Activated T-cell treated with anti-CD3 and anti-CD28 coated beads, Interleukin-2, amount 50 U/mL, for 4 hours (primary cell): Measurements from ENCODE around the gene OR8B12. TPM values are rescaled to one million over a fixed set of nuclear protein-coding genes. Genes with fewer than 3 reads are reported as not detected.
"Not testable (repeated sequence)": the region's sequence is repeated elsewhere in the genome, so short reads cannot be mapped to it uniquely, and the experiment has no call there.

Experiments used
- ATAC-seq, 2 donors: fragments of 200-7000 bp; cut with Tn5 transposase; one replicate each; pipeline ENCODE4 v1.10.0; 2021
- DNase-seq: peaks from one replicate; pipeline ENCODE4 v3.0.0-alpha.2; 2020
- H3K27me3 Mint-ChIP-seq: one replicate; pipeline ENCODE4 v1.8.0; 2021; ENCODE audit warnings: low read depth, mixed read lengths
- H3K36me3 Mint-ChIP-seq: one replicate; pipeline ENCODE4 v1.8.0; 2022; ENCODE audit warnings: mixed read lengths; ENCODE audit not compliant: insufficient read depth
- H3K4me1 Mint-ChIP-seq: one replicate; pipeline ENCODE4 v1.8.0; 2021; ENCODE audit warnings: low read depth, mixed read lengths
- H3K4me3 Mint-ChIP-seq: one replicate; pipeline ENCODE4 v1.8.0; 2021; ENCODE audit warnings: mild to moderate bottlenecking, moderate library complexity, mixed read lengths
- H3K9me3 Mint-ChIP-seq: one replicate; pipeline ENCODE4 v1.8.0; 2021; ENCODE audit warnings: mixed read lengths
- total RNA-seq, 3 donors: library from RNA; stranded (reverse); gene quantifications; one replicate each; pipeline ENCODE4 v1.2.1, GENCODE V29; 2021

OR8B12 gene
- total RNA-seq, 3 donors from 2014 or later = not detected

GRCh38 chr11:124543145-124543544 is 309 bp downstream of the OR8B12 start:
- H3K4me3 Mint-ChIP-seq = no peak overlapping the region
- no peak for ATAC-seq
- H3K36me3 Mint-ChIP-seq = no peaks in the 10 kb centered on the region
- H3K4me1 Mint-ChIP-seq = no peaks in the 10 kb centered on the region
- H3K9me3 Mint-ChIP-seq = no peaks in the 10 kb centered on the region
- peaks cover 13% of the 10 kb centered on the region for H3K27me3 Mint-ChIP-seq
- no peak for DNase-seq

- Mint-ChIP-seq H3K9me3 (no peaks in the 10 kb centered on the region), H3K36me3 (no peaks in the 10 kb centered on the region), H3K4me1 (no peaks in the 10 kb centered on the region), H3K4me3 (no peak overlapping the region), H3K27me3 (peaks cover 17% of the 10 kb centered on the region)
- no peak for ATAC-seq
- DNase-seq = no peak
These were observed 2.2 kb downstream of the OR8B12 start for GRCh38 chr11:124541204-124541603.

- Mint-ChIP-seq H3K9me3 (no peaks in the 10 kb centered on the region), H3K4me1 (no peaks in the 10 kb centered on the region)
These were observed 5.4 kb downstream of the OR8B12 start for GRCh38 chr11:124538019-124538418.

GRCh38 chr11:124536520-124536919 is 6.9 kb downstream of the OR8B12 start:
- no peak for DNase-seq
- no peak for ATAC-seq
- H3K4me1 Mint-ChIP-seq = no peaks in the 10 kb centered on the region
- no peaks in the 10 kb centered on the region for H3K36me3 Mint-ChIP-seq
- no peak overlapping the region for H3K4me3 Mint-ChIP-seq
- H3K9me3 Mint-ChIP-seq = no peaks in the 10 kb centered on the region
- peaks cover 22% of the 10 kb centered on the region for H3K27me3 Mint-ChIP-seq

More at GRCh38 chr11:124538019-124538418, 5.4 kb downstream of the OR8B12 start:
- ATAC-seq (no peak), DNase-seq (no peak)
- H3K36me3 Mint-ChIP-seq = no peaks in the 10 kb centered on the region
- H3K4me3 Mint-ChIP-seq = no peak overlapping the region
- peaks cover 22% of the 10 kb centered on the region for H3K27me3 Mint-ChIP-seq

- no peak overlapping the region for H3K4me3 Mint-ChIP-seq
- no peak for DNase-seq
- ATAC-seq = no peak
- peaks cover 23% of the 10 kb centered on the region for H3K27me3 Mint-ChIP-seq
- no peaks in the 10 kb centered on the region for H3K36me3 Mint-ChIP-seq
- no peaks in the 10 kb centered on the region for H3K4me1 Mint-ChIP-seq
- no peaks in the 10 kb centered on the region for H3K9me3 Mint-ChIP-seq
These were observed 7.8 kb downstream of the OR8B12 start for GRCh38 chr11:124535552-124536232.

GRCh38 chr11:124534051-124534450 is 9.4 kb downstream of the OR8B12 start:
- Mint-ChIP-seq H3K9me3 (peaks cover 3% of the 10 kb centered on the region), H3K27me3 (peaks cover 24% of the 10 kb centered on the region), H3K4me3 (no peak overlapping the region), H3K4me1 (no peaks in the 10 kb centered on the region), H3K36me3 (no peaks in the 10 kb centered on the region)
- ATAC-seq (no peak), DNase-seq (no peak)

GRCh38 chr11:124533626-124534025 is 9.8 kb downstream of the OR8B12 start:
- DNase-seq (no peak), ATAC-seq (no peak)
- no peaks in the 10 kb centered on the region for H3K4me1 Mint-ChIP-seq
- H3K36me3 Mint-ChIP-seq = no peaks in the 10 kb centered on the region
- H3K9me3 Mint-ChIP-seq = peaks cover 7% of the 10 kb centered on the region
- no peak overlapping the region for H3K4me3 Mint-ChIP-seq
- H3K27me3 Mint-ChIP-seq = peaks cover 29% of the 10 kb centered on the region

- Mint-ChIP-seq H3K4me3 (no peak overlapping the region), H3K27me3 (peaks cover 6% of the 10 kb centered on the region), H3K9me3 (no peaks in the 10 kb centered on the region), H3K4me1 (no peaks in the 10 kb centered on the region), H3K36me3 (no peaks in the 10 kb centered on the region)
- no peak for DNase-seq
- ATAC-seq = no peak
These were observed 23.0 kb downstream of the OR8B12 start for GRCh38 chr11:124520550-124520854.

GRCh38 chr11:124519850-124520549 is 23.5 kb downstream of the OR8B12 start:
- ATAC-seq = no peak
- no peak overlapping the region for H3K4me3 Mint-ChIP-seq
- no peaks in the 10 kb centered on the region for H3K36me3 Mint-ChIP-seq

GRCh38 chr11:124518989-124519451 is 24.4 kb downstream of the OR8B12 start:
- ATAC-seq (no peak), DNase-seq (no peak)

More at GRCh38 chr11:124519850-124520549, 23.5 kb downstream of the OR8B12 start:
- H3K4me1 Mint-ChIP-seq = no peaks in the 10 kb centered on the region
- no peaks in the 10 kb centered on the region for H3K9me3 Mint-ChIP-seq
- no peak for DNase-seq
- peaks cover 6% of the 10 kb centered on the region for H3K27me3 Mint-ChIP-seq

GRCh38 chr11:124517314-124517713 is 26.1 kb downstream of the OR8B12 start:
- DNase-seq (no peak), ATAC-seq (no peak)
- H3K27me3 Mint-ChIP-seq = peaks cover 3% of the 10 kb centered on the region
- no peaks in the 10 kb centered on the region for H3K4me1 Mint-ChIP-seq
- H3K9me3 Mint-ChIP-seq = no peaks in the 10 kb centered on the region
- H3K4me3 Mint-ChIP-seq = no peak overlapping the region
- no peaks in the 10 kb centered on the region for H3K36me3 Mint-ChIP-seq

More at GRCh38 chr11:124518989-124519451, 24.4 kb downstream of the OR8B12 start:
- Mint-ChIP-seq H3K9me3 (no peaks in the 10 kb centered on the region), H3K4me3 (no peak overlapping the region), H3K27me3 (peaks cover 3% of the 10 kb centered on the region), H3K4me1 (no peaks in the 10 kb centered on the region), H3K36me3 (no peaks in the 10 kb centered on the region)

GRCh38 chr11:124514675-124515074 is 28.8 kb downstream of the OR8B12 start:
- not testable (repeated sequence) for H3K36me3 Mint-ChIP-seq, DNase-seq, H3K27me3 Mint-ChIP-seq, ATAC-seq, H3K9me3 Mint-ChIP-seq, H3K4me3 Mint-ChIP-seq, H3K4me1 Mint-ChIP-seq

- Mint-ChIP-seq H3K27me3 (peaks cover 3% of the 10 kb centered on the region), H3K9me3 (no peaks in the 10 kb centered on the region), H3K36me3 (no peaks in the 10 kb centered on the region), H3K4me1 (no peaks in the 10 kb centered on the region), H3K4me3 (no peak overlapping the region)
- no peak for DNase-seq
- ATAC-seq = no peak
These were observed 29.3 kb downstream of the OR8B12 start for GRCh38 chr11:124514131-124514530.

GRCh38 chr11:124511745-124512144 is 31.7 kb downstream of the OR8B12 start:
- ATAC-seq (no peak), DNase-seq (no peak)
- H3K9me3 Mint-ChIP-seq = peaks cover 13% of the 10 kb centered on the region
- H3K4me3 Mint-ChIP-seq = no peak overlapping the region
- H3K36me3 Mint-ChIP-seq = no peaks in the 10 kb centered on the region
- H3K4me1 Mint-ChIP-seq = no peaks in the 10 kb centered on the region
- peaks cover 3% of the 10 kb centered on the region for H3K27me3 Mint-ChIP-seq

GRCh38 chr11:124510279-124510678 is 33.2 kb downstream of the OR8B12 start:
- peaks cover 13% of the 10 kb centered on the region for H3K9me3 Mint-ChIP-seq
- DNase-seq (no peak), ATAC-seq (no peak)
- peaks cover 3% of the 10 kb centered on the region for H3K27me3 Mint-ChIP-seq
- H3K4me1 Mint-ChIP-seq = no peaks in the 10 kb centered on the region
- H3K4me3 Mint-ChIP-seq = no peak overlapping the region
- no peaks in the 10 kb centered on the region for H3K36me3 Mint-ChIP-seq
